Loucy (cell line): Measurements from ENCODE around the gene CNTN1.

ENCODE experiments used
- EZH2phosphoT487 ChIP-seq: fragments of 200-600 bp; IDR thresholded peaks from 2 replicates; pipeline ENCODE4 v1.6.1; 2018; ENCODE audit warnings: antibody characterized with exemption, mild to moderate bottlenecking, moderate library complexity, borderline replicate concordance
- TF ChIP-seq, protein P1 (sequence below): fragments of 200-600 bp; sonication (generic); conservative IDR thresholded peaks from 2 replicates; pipeline ENCODE4 v1.5.1; 2014; ENCODE audit warnings: mild to moderate bottlenecking, antibody characterized with exemption, low read length

DNA sequence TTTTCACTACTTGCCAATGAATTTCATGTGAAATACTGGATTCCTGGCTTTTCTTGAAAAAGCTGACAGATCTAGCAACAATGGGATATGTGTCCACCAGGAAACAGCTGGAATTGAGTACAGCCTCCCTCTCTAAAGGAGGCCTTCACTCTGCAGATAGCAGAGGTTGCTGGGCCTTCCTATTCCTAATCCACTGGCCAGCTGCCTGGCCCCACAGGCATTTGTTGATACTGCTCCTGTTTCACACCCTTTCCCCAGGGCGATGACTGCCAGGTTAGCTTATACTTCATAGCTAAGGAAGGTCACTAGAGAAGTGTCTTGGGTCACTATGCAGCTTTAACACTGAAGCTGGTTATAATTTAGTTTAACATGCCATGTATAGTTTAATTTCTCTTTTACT lies 408.3 kb downstream of the CNTN1 start:
- TF ChIP-seq EZH2phosphoT487: no peak
- TF ChIP-seq, protein P1, sequence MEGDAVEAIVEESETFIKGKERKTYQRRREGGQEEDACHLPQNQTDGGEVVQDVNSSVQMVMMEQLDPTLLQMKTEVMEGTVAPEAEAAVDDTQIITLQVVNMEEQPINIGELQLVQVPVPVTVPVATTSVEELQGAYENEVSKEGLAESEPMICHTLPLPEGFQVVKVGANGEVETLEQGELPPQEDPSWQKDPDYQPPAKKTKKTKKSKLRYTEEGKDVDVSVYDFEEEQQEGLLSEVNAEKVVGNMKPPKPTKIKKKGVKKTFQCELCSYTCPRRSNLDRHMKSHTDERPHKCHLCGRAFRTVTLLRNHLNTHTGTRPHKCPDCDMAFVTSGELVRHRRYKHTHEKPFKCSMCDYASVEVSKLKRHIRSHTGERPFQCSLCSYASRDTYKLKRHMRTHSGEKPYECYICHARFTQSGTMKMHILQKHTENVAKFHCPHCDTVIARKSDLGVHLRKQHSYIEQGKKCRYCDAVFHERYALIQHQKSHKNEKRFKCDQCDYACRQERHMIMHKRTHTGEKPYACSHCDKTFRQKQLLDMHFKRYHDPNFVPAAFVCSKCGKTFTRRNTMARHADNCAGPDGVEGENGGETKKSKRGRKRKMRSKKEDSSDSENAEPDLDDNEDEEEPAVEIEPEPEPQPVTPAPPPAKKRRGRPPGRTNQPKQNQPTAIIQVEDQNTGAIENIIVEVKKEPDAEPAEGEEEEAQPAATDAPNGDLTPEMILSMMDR: no peak
